ENCODE results near the gene VPS25.

VPS25 gene

DNA sequence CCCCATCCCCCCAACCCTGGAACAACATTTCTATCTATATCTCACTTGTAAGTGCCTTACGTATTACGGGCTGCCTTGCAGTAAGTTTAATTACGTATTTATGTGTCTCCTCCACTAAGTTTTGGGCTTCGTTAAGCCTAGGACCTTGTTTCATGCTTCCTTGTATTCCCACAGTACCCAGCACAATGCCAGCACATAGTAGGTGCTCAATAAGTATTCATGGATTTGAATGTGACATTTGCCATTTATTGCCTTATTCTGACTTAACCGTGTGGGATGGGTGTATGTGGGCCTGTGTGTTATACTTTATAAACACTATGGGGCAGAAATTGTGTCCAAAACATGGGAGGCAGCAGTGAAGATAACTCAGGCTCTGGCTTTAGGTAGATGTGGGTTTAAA lies 19.3 kb downstream of the VPS25 start:
- DNase-seq = no peak

- DNase-seq = no peak
These were observed 21.8 kb downstream of the VPS25 start for GRCh38 chr17:42795061-42795460.

- no peak for DNase-seq
These were observed 22.2 kb downstream of the VPS25 start for GRCh38 chr17:42795465-42795864.

DNA sequence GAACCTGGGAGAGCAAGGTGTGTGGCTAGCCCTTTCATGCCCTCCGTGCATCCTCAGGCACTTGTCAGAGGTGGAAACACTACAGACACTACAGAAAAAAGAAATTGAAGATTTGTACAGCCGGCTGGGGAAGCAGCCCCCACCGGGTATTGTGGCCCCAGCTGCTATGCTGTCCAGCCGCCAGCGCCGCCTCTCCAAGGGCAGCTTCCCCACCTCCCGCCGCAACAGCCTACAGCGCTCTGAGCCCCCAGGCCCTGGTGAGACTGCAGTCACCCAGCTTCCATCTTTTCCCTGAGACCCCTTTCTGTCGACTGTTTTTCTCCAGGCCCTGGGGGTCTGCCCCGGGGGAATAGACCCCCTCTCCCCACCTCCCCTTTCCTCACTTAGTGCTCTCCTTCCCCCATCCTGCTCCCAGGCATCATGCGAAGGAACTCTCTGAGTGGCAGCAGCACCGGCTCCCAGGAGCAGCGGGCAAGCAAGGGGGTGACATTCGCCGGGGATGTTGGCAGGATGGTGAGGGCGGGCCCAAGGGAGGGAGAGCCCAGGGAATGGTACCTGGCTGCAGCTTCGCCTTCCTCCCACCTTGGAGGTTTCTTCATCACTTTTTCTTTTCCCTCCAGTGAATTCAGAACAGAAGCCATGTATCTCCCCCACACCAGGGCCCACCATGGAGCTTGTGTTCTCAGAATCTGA lies 23.0 kb downstream of the VPS25 start:
- DNase-seq = no peak

DNA sequence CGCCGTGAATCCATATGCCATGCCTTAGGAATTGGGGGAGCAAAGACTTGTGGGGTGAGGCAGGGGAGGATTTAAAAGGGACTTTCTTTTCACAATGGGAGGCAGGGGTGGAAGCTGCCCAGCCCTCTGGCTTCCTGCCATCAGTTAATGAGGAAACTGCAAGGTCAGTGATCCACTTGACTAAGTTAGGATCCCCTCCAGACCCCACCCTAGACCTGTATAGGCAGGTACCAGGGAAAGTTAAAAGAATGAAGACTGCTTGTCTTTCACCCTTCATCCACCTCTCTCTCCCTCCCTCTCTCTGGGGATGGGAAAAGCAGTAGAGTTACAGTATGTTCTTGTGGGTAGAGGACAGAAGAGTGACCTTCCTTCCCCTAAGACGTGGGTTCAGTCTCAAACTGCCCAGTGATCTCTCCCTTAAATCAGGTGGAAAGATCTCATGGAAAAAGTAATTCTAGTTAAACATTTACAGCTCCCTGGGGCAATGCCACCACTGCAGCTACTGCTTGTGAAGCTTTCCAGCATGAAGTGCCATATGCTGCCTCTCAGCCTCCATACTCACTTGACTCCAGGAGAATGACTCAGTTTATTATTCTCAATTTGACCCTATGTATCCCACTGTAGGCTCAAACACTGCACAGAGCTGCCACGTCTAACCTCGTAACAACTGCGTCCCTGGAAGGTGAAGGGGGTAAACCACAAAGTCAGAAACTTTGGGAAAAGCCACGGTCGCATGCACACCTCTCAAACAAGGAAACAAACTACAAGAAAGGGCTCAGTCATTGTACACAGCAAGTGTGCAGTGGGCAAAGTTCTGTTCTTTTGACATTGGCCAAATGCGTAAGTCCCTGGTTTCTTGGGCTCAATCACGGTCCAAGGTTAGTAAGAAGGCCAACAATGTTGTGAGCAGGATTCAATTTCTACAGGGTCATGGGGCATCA lies 24.1 kb downstream of the VPS25 start:
- no peak for DNase-seq

DNA sequence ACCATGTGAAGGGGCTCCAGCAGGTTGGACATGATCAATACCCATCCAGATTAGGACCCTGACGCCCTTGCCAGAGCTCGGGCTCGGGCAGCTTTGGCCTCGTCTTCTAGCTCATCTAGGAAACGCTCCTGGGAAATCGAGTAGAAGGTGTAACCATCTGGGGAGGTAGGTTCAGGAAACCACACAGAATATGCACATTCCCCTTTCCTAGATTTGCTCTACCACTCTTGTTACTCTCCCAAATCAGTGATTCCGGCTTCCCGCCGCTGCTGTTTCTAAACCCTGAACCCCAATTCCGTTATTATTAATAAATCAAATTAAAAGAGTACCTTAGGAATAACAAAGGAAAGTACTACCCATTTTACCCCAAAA lies 24.7 kb downstream of the VPS25 start:
- DNase-seq = peak in 1 of 56 donors; percentile 32

DNA sequence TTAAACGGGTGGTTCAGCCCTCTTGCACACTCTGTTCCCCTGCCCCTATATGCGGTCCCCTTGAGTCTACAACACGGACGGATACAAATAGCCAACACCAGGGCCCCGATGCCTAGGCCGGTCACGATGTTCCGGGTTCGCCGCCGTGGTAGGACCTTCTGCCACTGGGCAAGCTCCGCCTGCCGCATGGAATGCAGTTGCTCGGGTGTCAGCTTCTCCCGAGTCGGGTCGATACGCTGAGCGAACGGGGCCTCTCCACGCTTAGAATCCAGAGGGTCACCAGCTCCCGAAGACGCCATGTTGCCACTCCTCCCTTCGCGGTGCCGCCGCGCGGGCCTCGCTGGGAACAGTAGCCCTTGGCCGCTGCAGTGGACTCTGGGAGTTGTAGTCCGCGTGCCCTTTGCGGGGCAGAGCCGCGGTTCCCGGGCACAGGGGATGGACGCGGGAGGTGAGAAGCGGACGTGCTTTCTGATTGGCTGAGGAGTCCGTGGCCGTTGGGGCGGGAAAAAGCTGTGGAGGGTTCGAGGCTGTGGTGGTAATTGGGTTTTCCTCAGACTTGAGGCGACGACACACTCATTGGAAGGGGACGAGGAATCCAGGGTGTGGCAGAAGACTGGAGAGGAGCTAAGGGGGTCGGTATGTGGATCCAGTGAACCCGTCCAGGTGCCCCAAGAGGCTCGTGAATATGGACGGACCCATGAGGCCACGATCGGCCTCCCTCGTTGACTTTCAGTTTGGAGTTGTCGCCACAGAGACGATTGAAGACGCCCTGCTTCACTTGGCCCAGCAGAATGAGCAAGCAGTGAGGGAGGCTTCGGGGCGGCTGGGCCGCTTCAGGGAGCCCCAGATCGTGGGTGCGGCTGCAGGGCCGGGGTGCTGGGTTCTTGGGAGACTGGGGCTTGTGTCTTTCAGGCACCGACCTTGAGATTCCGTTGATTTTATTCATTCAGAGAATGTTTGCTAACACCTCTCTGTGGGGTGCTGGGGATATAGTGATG lies 25.4 kb downstream of the VPS25 start, which contains the start of the genes CNTD1 and COA3:
TSS of gene CNTD1 (plus strand) at position 479 of the 998 bp plus-strand sequence. CDS start at position 686, 207 bp downstream.
TSS of gene COA3 (minus strand) at position 322 of the 998 bp plus-strand sequence. CDS start at position 299, 23 bp downstream.
- DNase-seq = peak in 55 of 56 donors; percentile 16 to 89 (median 70)

- no peak for DNase-seq
These were observed 30.0 kb downstream of the VPS25 start for GRCh38 chr17:42803074-42803883.

DNA sequence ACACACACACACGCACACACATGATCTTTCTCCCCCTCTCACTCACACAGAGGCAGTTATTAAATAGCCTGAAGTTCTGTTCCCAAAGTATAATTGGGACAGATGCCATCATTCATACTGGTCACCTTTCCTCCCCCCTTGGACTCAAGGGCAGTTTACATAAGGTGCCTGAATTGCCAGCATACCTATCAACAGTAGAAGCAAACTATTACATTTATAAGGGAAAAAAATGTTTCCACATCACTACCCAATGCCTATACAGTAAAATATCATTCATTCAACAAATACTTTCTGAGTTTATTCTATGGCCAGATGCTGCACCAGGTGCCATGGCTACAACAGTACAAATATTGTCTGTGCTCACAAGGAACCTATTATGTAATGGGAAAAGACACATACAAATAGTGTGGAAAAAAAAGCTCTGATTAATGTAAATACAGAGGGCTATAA lies 31.7 kb downstream of the VPS25 start:
- DNase-seq = no peak

DNA sequence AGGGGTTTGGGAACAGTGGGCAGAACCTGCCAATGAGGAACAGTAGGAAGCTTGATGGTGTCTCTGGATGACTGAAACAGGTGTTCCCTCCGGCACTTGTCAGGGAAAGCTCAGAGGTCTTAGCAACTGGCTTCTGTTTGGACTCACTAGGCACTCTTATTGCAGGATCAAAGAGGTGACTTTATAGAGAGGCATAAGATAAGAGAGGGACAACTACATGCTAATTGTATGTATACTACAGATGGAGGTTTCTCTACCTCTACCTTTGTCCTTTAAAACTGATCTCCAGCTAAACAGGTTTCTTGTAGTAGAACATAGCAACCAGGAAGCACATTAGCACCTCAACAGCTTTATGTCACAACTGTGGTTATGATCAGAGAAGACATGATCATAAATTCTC lies 33.0 kb downstream of the VPS25 start:
- DNase-seq = no peak

GRCh38 chr17:42809250-42809649 lies 36.0 kb downstream of the VPS25 start:
- peak in 30 of 56 donors; percentile 0 to 66 (median 20) for DNase-seq

DNA sequence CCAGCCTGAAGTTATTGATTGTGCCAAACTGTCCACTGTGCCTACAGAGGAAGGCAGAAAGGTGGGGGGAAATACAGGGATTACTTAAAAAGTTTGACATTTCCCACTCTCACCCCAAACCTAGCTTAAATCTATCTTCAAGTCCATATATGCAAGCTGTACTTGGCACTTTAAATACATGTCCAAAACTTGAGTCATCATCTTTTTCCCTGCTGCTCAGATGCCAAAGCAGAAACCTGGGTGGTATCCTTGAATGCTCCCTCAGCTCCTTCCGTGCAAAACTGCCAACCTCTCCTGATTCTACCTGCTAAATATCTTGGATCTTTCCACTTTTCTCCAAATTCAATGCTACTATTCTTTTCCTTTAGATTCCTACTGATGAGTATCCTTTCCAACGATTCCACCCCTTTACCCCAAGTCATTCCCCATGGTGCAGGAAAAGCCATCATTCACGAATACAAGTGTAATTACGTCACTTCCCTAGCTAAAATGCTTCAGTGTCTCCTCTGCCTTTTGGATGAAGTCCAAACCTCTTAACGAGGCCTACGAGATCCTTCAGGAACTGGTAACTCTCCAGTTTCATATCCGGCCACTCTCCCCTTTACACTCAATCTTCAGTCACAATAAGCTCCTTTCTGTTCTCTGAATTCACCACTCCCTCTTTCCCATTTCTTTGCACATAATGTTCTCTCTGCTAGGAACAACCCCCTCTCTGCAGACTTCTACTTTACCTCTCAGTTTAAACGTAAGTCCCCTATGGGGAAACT lies 41.6 kb downstream of the VPS25 start:
- DNase-seq = no peak

- DNase-seq = no peak
These were observed 44.6 kb downstream of the VPS25 start for GRCh38 chr17:42817866-42818265.

- DNase-seq = no peak
These were observed 45.1 kb downstream of the VPS25 start for GRCh38 chr17:42818379-42818778.

DNA sequence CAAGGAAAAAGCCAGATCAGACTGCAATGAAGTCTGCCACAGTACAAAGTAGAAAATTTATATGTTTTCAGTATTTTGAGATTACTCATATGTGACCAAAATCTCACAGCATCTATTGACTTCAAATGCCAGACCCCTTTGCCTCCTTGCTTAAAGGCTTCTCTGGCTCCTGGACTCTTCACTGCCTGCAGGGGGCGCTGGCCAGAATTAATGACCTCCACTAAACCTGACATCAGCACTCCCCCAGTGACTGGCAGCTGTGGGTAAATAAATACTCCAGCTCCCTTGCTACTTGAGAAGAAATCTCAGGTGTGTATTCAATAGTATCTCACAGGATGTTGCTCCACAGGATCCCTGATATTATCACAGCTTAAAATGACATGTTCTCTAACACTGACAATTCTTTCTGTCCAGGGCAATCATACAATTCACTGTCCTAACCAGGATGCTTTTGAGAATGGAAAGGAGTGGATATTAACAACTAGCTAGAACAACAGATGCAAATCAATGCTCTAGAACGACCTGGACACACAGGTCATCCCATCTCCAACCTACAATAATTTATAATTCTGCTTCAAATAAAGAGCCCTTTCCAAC lies 46.8 kb downstream of the VPS25 start:
- peak in 7 of 56 donors; percentile 0 to 17 (median 7) for DNase-seq

- DNase-seq = no peak
These were observed 47.9 kb downstream of the VPS25 start for GRCh38 chr17:42821176-42821575.

DNA sequence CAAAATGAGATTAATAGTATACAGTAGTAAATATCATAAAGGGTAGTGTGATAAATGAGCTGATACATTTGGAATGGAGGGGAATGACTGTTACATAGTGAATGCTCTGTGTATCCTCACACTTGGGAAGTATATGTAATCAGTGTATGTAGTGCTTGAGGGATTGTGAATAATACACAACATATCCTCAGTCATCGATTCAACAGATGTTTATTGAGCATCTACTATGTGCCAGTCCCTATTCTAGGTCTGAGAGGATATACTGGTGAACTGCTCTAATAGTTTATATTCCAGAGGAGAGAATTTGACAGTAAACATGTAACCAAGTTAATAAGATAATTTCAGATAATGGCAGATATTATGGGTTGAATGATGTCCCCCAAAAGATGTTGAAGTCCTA lies 54.2 kb downstream of the VPS25 start:
- no peak for DNase-seq

Data from nucleus accumbens (tissue), 56 donors.